Right cardiac atrium (tissue), 5 donors: ENCODE results near the gene FLOT2. TPM values are rescaled to one million over a fixed set of nuclear protein-coding genes. Genes with fewer than 3 reads are reported as not detected.
"Not testable (repeated sequence)": the region's sequence is repeated elsewhere in the genome, so short reads cannot be mapped to it uniquely, and the experiment has no call there.

Experiments used
- ATAC-seq, 2 donors: fragments of 200-7000 bp; cut with Tn5 transposase; one replicate each; pipeline versions ENCODE4 v1.8.0 to v1.9.1; 2020; ENCODE audit warnings: moderate library complexity in 2 of 2, mild to moderate bottlenecking in 1 of 2
- DNase-seq, 3 donors: peaks; one replicate each; pipeline ENCODE4 v3.0.0-alpha.2; 2020
- H3K27ac ChIP-seq: one replicate; pipeline ENCODE4 v1.5.1; 2013; ENCODE audit warnings: mild to moderate bottlenecking, low read length, control low read depth, moderate library complexity
- H3K27me3 ChIP-seq: one replicate; pipeline ENCODE4 v1.6.1; 2013; ENCODE audit not compliant: control insufficient read depth, insufficient read depth
- H3K4me1 ChIP-seq: one replicate; pipeline ENCODE4 v1.6.1; 2013; ENCODE audit warnings: low read length; ENCODE audit not compliant: control insufficient read depth, insufficient read depth
- H3K4me3 ChIP-seq: one replicate; pipeline ENCODE4 v1.5.1; 2013; ENCODE audit warnings: low read length, control low read depth
- H3K9me3 ChIP-seq: one replicate; pipeline ENCODE4 v1.6.1; 2013; ENCODE audit warnings: low read length; ENCODE audit not compliant: control insufficient read depth
- WGBS: extraction: QIAGEN DNeasy Blood & Tissue Kit; methylation state at CpG from one replicate; pipeline ENCODE4 v1.1.7; 2013; 5-methylcytosine and 5-hydroxymethylcytosine counted together
- intact Hi-C, 4 donors: fragments of 100-400 bp; cut with DNase I; formaldehyde crosslinking; loops; one replicate each; pipeline versions ENCODE4 v1.11.0 to v1.14.0; 2022 to 2023
- polyA plus RNA-seq: library from polyadenylated mRNA; stranded (reverse); fragments of 200-250 nt; gene quantifications from one replicate; pipeline ENCODE4 v1.2.3, GENCODE V29; 2013
- total RNA-seq, 4 donors: library from RNA; stranded (reverse); fragmentation: NEBNext Ultra II Directional; extraction: Animal tissue kit (Norgen Biotek cat#: 25700); gene quantifications; one replicate each; pipeline ENCODE4 v1.2.1, GENCODE V29; 2021
- donor health status: healthy with polysubstance abuse.
- donor health status: DM: no; HTN: yes; CAD: no.
- donor health status: DM: no; HTN: no; CAD: no.
- donor health status: DM: no; HTN: yes; CAD: no; lungs with severe emphysema.
- donor health status: DM: yes; HTN: yes; CAD: no.

The FLOT2 gene
- total and polyA plus RNA-seq, 5 donors, result 45.1 to 89.4 (median 71.6) TPM

GRCh38 chr17:28906276-28906675, 8.7 kb upstream of the FLOT2 start:
- intact Hi-C loops, result loop anchor here in 1 of 4 donors (5.0 kb wide), 1 partner anchor 144 kb away; no protein-coding TSS in a partner anchor
- WGBS, result 61% methylated on average over 9 of the region's 9 CpGs
- no peaks in the 10 kb centered on the region for H3K9me3 ChIP-seq
- ATAC-seq (no peak), DNase-seq (no peak)
- H3K27ac ChIP-seq, result no peak overlapping the region
- no peak overlapping the region for H3K4me3 ChIP-seq
- H3K4me1 ChIP-seq, result peaks cover 2% of the 10 kb centered on the region
- no peaks in the 10 kb centered on the region for H3K27me3 ChIP-seq

- no peak for ATAC-seq
- Histone ChIP-seq H3K27me3 (no peaks in the 10 kb centered on the region), H3K4me1 (peaks cover 2% of the 10 kb centered on the region), H3K9me3 (no peaks in the 10 kb centered on the region), H3K27ac (no peak overlapping the region), H3K4me3 (no peak overlapping the region)
- intact Hi-C loops, result loop anchor here in 1 of 4 donors (5.0 kb wide), 2 partner anchors 43 to 142 kb away; no protein-coding TSS in a partner anchor
- 47% methylated on average over 4 of the region's 4 CpGs for WGBS
- DNase-seq, result no peak
Observed at GRCh38 chr17:28904800-28905199, 7.3 kb upstream of the FLOT2 start.

- ATAC-seq, H3K27me3 ChIP-seq, H3K9me3 ChIP-seq, H3K27ac ChIP-seq, DNase-seq, H3K4me1 ChIP-seq, H3K4me3 ChIP-seq: not testable (repeated sequence)
- WGBS, result 61% methylated on average over 5 of the region's 5 CpGs
- intact Hi-C loops, result loop anchor here in 1 of 4 donors (5.0 kb wide), 1 partner anchor 44 kb away; no protein-coding TSS in a partner anchor
Observed at GRCh38 chr17:28903546-28903841, 6.0 kb upstream of the FLOT2 start.

- under 1% methylated on average over 55 of the region's 55 CpGs for WGBS
- H3K9me3 ChIP-seq, result no peaks in the 10 kb centered on the region
- peak within 1 kb of the TSS; percentile 51 for H3K4me3 ChIP-seq
- peaks cover 2% of the 10 kb centered on the region for H3K4me1 ChIP-seq
- no peaks in the 10 kb centered on the region for H3K27me3 ChIP-seq
- ATAC-seq, result peak; percentile 88 to 92
- H3K27ac ChIP-seq, result peak within 1 kb of the TSS; percentile 14
- DNase-seq, result peak; percentile 90 to 96 (median 96)
- intact Hi-C loops, result loop anchor here in 1 of 4 donors (5.0 kb wide), 1 partner anchor 44 kb away; no protein-coding TSS in a partner anchor
Observed at GRCh38 chr17:28902819-28903545, 5.4 kb upstream of the FLOT2 start, which contains the start of gene DHRS13. DHRS13 (minus strand) TSS chr17:28903079; CDS start chr17:28902944, 135 bp downstream.

GRCh38 chr17:28901866-28902818, 4.6 kb upstream of the FLOT2 start:
- H3K27me3 ChIP-seq, result no peaks in the 10 kb centered on the region
- WGBS, result 5% methylated on average over 62 of the region's 62 CpGs
- peaks cover 2% of the 10 kb centered on the region for H3K4me1 ChIP-seq
- peak overlapping the region; percentile 14 for H3K27ac ChIP-seq
- H3K4me3 ChIP-seq, result peak overlapping the region; percentile 51
- H3K9me3 ChIP-seq, result no peaks in the 10 kb centered on the region
- DNase-seq (peak in 2 of 3 donors; percentile 49 to 81), ATAC-seq (peak; percentile 34 to 47)
- intact Hi-C loops, result loop anchor here in 1 of 4 donors (5.0 kb wide), 1 partner anchor 45 kb away; no protein-coding TSS in a partner anchor

- Histone ChIP-seq H3K27ac (no peak overlapping the region), H3K4me3 (no peak overlapping the region), H3K9me3 (no peaks in the 10 kb centered on the region), H3K4me1 (peaks cover 2% of the 10 kb centered on the region), H3K27me3 (no peaks in the 10 kb centered on the region)
- DNase-seq (no peak), ATAC-seq (no peak)
- 95% methylated on average over 24 of the region's 24 CpGs for WGBS
- intact Hi-C loops, result loop anchor here in 1 of 4 donors (5.0 kb wide), 1 partner anchor 46 kb away; no protein-coding TSS in a partner anchor
Observed at GRCh38 chr17:28900986-28901726, 3.6 kb upstream of the FLOT2 start.

- Histone ChIP-seq H3K27me3 (no peaks in the 10 kb centered on the region), H3K27ac (no peak overlapping the region), H3K4me1 (peaks cover 2% of the 10 kb centered on the region), H3K9me3 (no peaks in the 10 kb centered on the region), H3K4me3 (no peak overlapping the region)
- no peak for ATAC-seq
- whole genome bisulfite sequencing, result 97% methylated on average over 5 of the region's 5 CpGs
- DNase-seq, result no peak
- intact Hi-C loops, result loop anchor here in 2 of 4 donors (5.0 to 10.0 kb wide), 2 partner anchors 57 to 135 kb away; partner anchors contain the start of gene FAM222B (in 1 of the 2)
Observed at GRCh38 chr17:28899212-28899815, 1.8 kb upstream of the FLOT2 start.

GRCh38 chr17:28898527-28898955, 1.0 kb upstream of the FLOT2 start:
- H3K4me3 ChIP-seq, result no peak overlapping the region
- intact Hi-C loops, result loop anchor here in 2 of 4 donors (5.0 to 10.0 kb wide), 2 partner anchors 56 to 134 kb away; partner anchors contain the start of gene FAM222B (in 1 of the 2)
- H3K9me3 ChIP-seq, result no peaks in the 10 kb centered on the region
- H3K27me3 ChIP-seq, result no peaks in the 10 kb centered on the region
- H3K4me1 ChIP-seq, result peaks cover 2% of the 10 kb centered on the region
- no peak overlapping the region for H3K27ac ChIP-seq
- ATAC-seq, result no peak
- DNase-seq, result no peak
- 91% methylated on average over 12 of the region's 12 CpGs for WGBS

GRCh38 chr17:28897769-28898526, 415 bp upstream of the FLOT2 start:
- no peaks in the 10 kb centered on the region for H3K9me3 ChIP-seq
- WGBS, result 24% methylated on average over 23 of the region's 23 CpGs
- H3K4me3 ChIP-seq, result peak overlapping the region; percentile 66
- intact Hi-C loops, result loop anchor here in 2 of 4 donors (5.0 to 10.0 kb wide), 2 partner anchors 56 to 133 kb away; partner anchors contain the start of gene FAM222B (in 1 of the 2)
- ATAC-seq (no peak), DNase-seq (no peak)
- H3K27me3 ChIP-seq, result no peaks in the 10 kb centered on the region
- H3K27ac ChIP-seq, result peak overlapping the region; percentile 71
- peaks cover 4% of the 10 kb centered on the region for H3K4me1 ChIP-seq
